Mesothelial cell of epicardium (in vitro differentiated cells): ENCODE results near the gene SORCS3. TPM values are rescaled to one million over a fixed set of nuclear protein-coding genes. Genes with fewer than 3 reads are reported as not detected.

Experiments
- DNase-seq, 2 experiments: peaks; one replicate each; pipeline ENCODE4 v3.0.0; 2021; ENCODE audit warnings: low spot score in 2 of 2; ENCODE audit not compliant: unreplicated experiment in 2 of 2
- H3K27ac Mint-ChIP-seq: 2 replicates; pipeline ENCODE4 v1.8.0; 2021; ENCODE audit warnings: mixed read lengths
- H3K27me3 Mint-ChIP-seq: 2 replicates; pipeline ENCODE4 v1.8.0; 2021; ENCODE audit warnings: low read depth, mixed read lengths
- H3K36me3 Mint-ChIP-seq: 2 replicates; pipeline ENCODE4 v1.8.0; 2021; ENCODE audit warnings: mixed read lengths
- H3K4me1 Mint-ChIP-seq: 2 replicates; pipeline ENCODE4 v1.8.0; 2021; ENCODE audit warnings: mixed read lengths
- H3K4me3 Mint-ChIP-seq: 2 replicates; pipeline ENCODE4 v1.8.0; 2021; ENCODE audit warnings: mild to moderate bottlenecking, moderate library complexity, mixed read lengths
- H3K9me3 Mint-ChIP-seq: 2 replicates; pipeline ENCODE4 v1.8.0; 2021; ENCODE audit warnings: mixed read lengths
- CTCF ChIP-seq: fragments of 200-600 bp; sonication (generic); IDR thresholded peaks from one replicate; pipeline ENCODE4 v1.5.0; 2021; ENCODE audit warnings: antibody characterized with exemption; ENCODE audit not compliant: unreplicated experiment
- total RNA-seq: library from RNA; stranded (reverse); gene quantifications from 3 replicates; pipeline ENCODE4 v1.2.1, GENCODE V29; 2021

Gene SORCS3
- total RNA-seq, 1 donor from 2014 or later, result 0.04 TPM

GRCh38 chr10:104910712-104911111, 269.6 kb downstream of the SORCS3 start:
- no peaks in the 10 kb centered on the region for H3K4me1 Mint-ChIP-seq
- peaks cover 69% of the 10 kb centered on the region for H3K27me3 Mint-ChIP-seq
- no peaks in the 10 kb centered on the region for H3K36me3 Mint-ChIP-seq
- no peak for TF ChIP-seq CTCF
- no peak for DNase-seq
- H3K4me3 Mint-ChIP-seq, result no peak overlapping the region
- no peak overlapping the region for H3K27ac Mint-ChIP-seq
- H3K9me3 Mint-ChIP-seq, result no peaks in the 10 kb centered on the region

- Mint-ChIP-seq H3K4me3 (no peak overlapping the region), H3K27ac (no peak overlapping the region), H3K4me1 (no peaks in the 10 kb centered on the region), H3K27me3 (peaks cover 69% of the 10 kb centered on the region), H3K9me3 (no peaks in the 10 kb centered on the region), H3K36me3 (no peaks in the 10 kb centered on the region)
- TF ChIP-seq CTCF, result no peak
- DNase-seq, result no peak
Measured at GRCh38 chr10:104913390-104913789, 272.3 kb downstream of the SORCS3 start.

GRCh38 chr10:104920476-104920875, 279.4 kb downstream of the SORCS3 start:
- H3K9me3 Mint-ChIP-seq, result no peaks in the 10 kb centered on the region
- no peaks in the 10 kb centered on the region for H3K36me3 Mint-ChIP-seq
- no peak for DNase-seq
- no peak overlapping the region for H3K4me3 Mint-ChIP-seq
- no peak for TF ChIP-seq CTCF
- no peaks in the 10 kb centered on the region for H3K4me1 Mint-ChIP-seq
- peaks cover 68% of the 10 kb centered on the region for H3K27me3 Mint-ChIP-seq
- no peak overlapping the region for H3K27ac Mint-ChIP-seq

GRCh38 chr10:104921763-104922162, 280.7 kb downstream of the SORCS3 start:
- Mint-ChIP-seq H3K9me3 (no peaks in the 10 kb centered on the region), H3K4me3 (no peak overlapping the region), H3K4me1 (no peaks in the 10 kb centered on the region)

GRCh38 chr10:104922810-104923209, 281.7 kb downstream of the SORCS3 start:
- Mint-ChIP-seq H3K4me1 (no peaks in the 10 kb centered on the region), H3K27ac (no peak overlapping the region), H3K36me3 (no peaks in the 10 kb centered on the region), H3K9me3 (no peaks in the 10 kb centered on the region), H3K4me3 (no peak overlapping the region), H3K27me3 (peaks cover 68% of the 10 kb centered on the region)
- no peak for DNase-seq
- no peak for TF ChIP-seq CTCF

More at GRCh38 chr10:104921763-104922162, 280.7 kb downstream of the SORCS3 start:
- TF ChIP-seq CTCF, result no peak
- no peak for DNase-seq
- Mint-ChIP-seq H3K27me3 (peaks cover 67% of the 10 kb centered on the region), H3K36me3 (no peaks in the 10 kb centered on the region), H3K27ac (no peak overlapping the region)

GRCh38 chr10:104923501-104923900, 282.4 kb downstream of the SORCS3 start:
- H3K4me1 Mint-ChIP-seq, result no peaks in the 10 kb centered on the region
- H3K27me3 Mint-ChIP-seq, result peaks cover 72% of the 10 kb centered on the region
- TF ChIP-seq CTCF, result no peak
- no peak for DNase-seq
- H3K9me3 Mint-ChIP-seq, result no peaks in the 10 kb centered on the region
- H3K4me3 Mint-ChIP-seq, result no peak overlapping the region
- H3K27ac Mint-ChIP-seq, result no peak overlapping the region
- no peaks in the 10 kb centered on the region for H3K36me3 Mint-ChIP-seq
